Subcutaneous abdominal adipose tissue (tissue), 5 donors: ENCODE results near the gene GNB3.
A peak's percentile ranks its signal among the peaks of the same experiment; 100 is the strongest.

ENCODE experiments used
- H3K27ac ChIP-seq: one replicate; pipeline ENCODE4 v1.7.0; 2013; ENCODE audit warnings: low read depth, mild to moderate bottlenecking, inconsistent platforms, low read length, moderate library complexity
- H3K27me3 ChIP-seq, 5 donors: one replicate each; pipeline ENCODE4 v1.7.0; 2013; ENCODE audit warnings: low read length in 5 of 5, inconsistent platforms in 1 of 5; ENCODE audit not compliant: control insufficient read depth in 5 of 5, insufficient read depth in 4 of 5
- H3K36me3 ChIP-seq, 5 donors: one replicate each; pipeline ENCODE4 v1.7.0; 2013; ENCODE audit warnings: low read length in 5 of 5; ENCODE audit not compliant: control insufficient read depth in 5 of 5, insufficient read depth in 5 of 5
- H3K4me1 ChIP-seq, 5 donors: one replicate each; pipeline ENCODE4 v1.7.0; 2013; ENCODE audit warnings: low read length in 5 of 5, mild to moderate bottlenecking in 3 of 5, moderate library complexity in 1 of 5; ENCODE audit not compliant: control insufficient read depth in 5 of 5, insufficient read depth in 5 of 5
- H3K4me3 ChIP-seq, 5 donors: one replicate each; pipeline ENCODE4 v1.7.0; 2013; ENCODE audit warnings: low read length in 5 of 5, low read depth in 1 of 5
- H3K9ac ChIP-seq, 5 donors: one replicate each; pipeline ENCODE4 v1.7.0; 2013; ENCODE audit warnings: low read length in 5 of 5, mild to moderate bottlenecking in 4 of 5, moderate library complexity in 3 of 5
- H3K9me3 ChIP-seq, 5 donors: one replicate each; pipeline ENCODE4 v1.7.0; 2013; ENCODE audit warnings: low read length in 5 of 5; ENCODE audit not compliant: control insufficient read depth in 5 of 5
- donor health status: healthy.
- donor health status: healthy.
- donor health status: healthy.
- donor health status: healthy.
- donor health status: healthy.

Gene GNB3

DNA sequence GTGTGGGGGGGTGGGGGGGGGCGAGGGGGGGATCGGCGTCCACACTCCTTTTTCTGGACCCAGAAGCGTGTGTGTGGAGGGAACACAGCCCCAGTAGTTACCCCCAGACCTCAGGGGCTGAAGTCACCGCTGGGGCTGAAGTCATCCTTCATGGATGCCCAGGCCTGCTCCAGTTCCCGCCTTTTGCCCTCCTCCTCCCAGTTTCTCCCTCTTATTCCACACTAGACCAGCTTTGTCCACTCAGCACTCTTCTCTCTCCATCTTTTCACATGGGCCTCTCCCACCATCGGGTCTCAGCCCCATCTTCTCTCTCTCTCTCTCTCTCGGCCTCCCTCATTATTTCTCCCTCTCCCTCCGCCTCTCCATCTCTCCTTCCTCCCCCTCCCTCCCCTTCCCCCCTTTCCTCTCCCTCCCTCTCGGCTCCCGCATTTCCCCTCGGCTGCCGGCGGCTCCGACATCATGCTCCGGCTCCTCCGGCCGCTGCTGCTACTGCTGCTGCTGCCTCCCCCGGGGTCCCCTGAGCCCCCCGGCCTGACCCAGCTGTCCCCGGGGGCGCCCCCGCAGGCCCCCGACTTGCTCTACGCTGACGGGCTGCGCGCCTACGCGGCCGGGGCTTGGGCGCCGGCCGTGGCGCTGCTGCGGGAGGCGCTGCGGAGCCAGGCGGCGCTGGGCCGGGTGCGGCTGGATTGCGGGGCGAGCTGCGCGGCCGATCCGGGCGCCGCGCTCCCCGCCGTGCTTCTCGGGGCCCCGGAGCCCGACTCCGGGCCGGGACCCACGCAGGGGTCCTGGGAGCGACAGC is 12.5 kb upstream of the GNB3 start, which contains the start of gene P3H3:
P3H3 (plus strand) TSS at position 426 of the 799 bp plus-strand sequence; CDS start at position 460, 34 bp downstream.
- H3K9me3 ChIP-seq, result no peaks in the 10 kb centered on the region
- H3K27ac ChIP-seq, result peak within 1 kb of the TSS; percentile 23
- H3K27me3 ChIP-seq, result peaks cover 32 to 50% (median 45%) of the 10 kb centered on the region in 5 donors
- peak within 1 kb of the TSS; percentile 61 to 79 (median 71) for H3K4me3 ChIP-seq
- peaks cover 0 to 2% (median 0%) of the 10 kb centered on the region in 5 donors for H3K36me3 ChIP-seq
- H3K4me1 ChIP-seq, result peaks cover 0 to 35% (median 21%) of the 10 kb centered on the region in 5 donors
- H3K9ac ChIP-seq, result peak within 1 kb of the TSS in 4 of 5 donors; percentile 36 to 72 (median 60)

DNA sequence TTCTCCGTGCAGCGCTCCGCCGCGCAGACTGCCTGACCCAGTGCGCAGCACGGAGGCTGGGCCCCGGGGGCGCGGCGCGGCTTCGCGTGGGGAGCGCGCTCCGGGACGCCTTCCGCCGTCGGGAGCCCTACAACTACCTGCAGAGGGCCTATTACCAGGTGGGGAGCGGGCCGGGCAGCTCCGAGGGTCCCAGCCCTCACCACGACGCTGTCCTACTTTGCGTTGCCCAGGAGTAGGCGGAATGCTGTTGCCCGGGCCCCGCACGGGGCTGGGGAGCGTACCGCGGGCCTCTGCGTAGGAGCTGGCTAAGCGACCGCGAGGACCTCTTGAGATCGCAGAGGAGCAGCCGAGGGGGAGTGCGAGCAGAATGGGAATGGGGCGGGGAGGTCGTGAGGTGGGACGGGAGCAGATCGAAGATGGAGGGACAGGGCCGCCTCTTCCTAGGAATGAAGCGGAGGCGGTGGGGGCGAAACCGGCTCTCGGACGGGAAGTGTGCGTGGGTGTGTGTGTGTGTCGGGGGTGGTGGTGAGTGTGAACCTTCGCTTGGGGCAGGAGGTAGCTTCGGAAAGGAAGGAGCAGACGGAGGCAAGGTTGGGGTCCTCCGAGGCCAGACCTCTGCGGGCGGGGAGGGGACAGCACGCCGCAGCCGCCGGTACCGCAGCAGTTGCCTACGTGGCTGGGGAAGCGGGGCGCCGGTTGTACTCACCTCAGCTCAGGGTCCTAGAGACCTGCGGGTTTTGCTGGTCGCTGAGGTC is 11.8 kb upstream of the GNB3 start:
- H3K4me1 ChIP-seq, result peaks cover 0 to 35% (median 21%) of the 10 kb centered on the region in 5 donors
- no peaks in the 10 kb centered on the region for H3K9me3 ChIP-seq
- peaks cover 0 to 2% (median 0%) of the 10 kb centered on the region in 5 donors for H3K36me3 ChIP-seq
- peak overlapping the region; percentile 23 for H3K27ac ChIP-seq
- H3K9ac ChIP-seq, result peak overlapping the region in 4 of 5 donors; percentile 36 to 72 (median 60)
- peak overlapping the region; percentile 27 to 79 (median 71) for H3K4me3 ChIP-seq
- peaks cover 32 to 45% (median 40%) of the 10 kb centered on the region in 5 donors for H3K27me3 ChIP-seq

DNA sequence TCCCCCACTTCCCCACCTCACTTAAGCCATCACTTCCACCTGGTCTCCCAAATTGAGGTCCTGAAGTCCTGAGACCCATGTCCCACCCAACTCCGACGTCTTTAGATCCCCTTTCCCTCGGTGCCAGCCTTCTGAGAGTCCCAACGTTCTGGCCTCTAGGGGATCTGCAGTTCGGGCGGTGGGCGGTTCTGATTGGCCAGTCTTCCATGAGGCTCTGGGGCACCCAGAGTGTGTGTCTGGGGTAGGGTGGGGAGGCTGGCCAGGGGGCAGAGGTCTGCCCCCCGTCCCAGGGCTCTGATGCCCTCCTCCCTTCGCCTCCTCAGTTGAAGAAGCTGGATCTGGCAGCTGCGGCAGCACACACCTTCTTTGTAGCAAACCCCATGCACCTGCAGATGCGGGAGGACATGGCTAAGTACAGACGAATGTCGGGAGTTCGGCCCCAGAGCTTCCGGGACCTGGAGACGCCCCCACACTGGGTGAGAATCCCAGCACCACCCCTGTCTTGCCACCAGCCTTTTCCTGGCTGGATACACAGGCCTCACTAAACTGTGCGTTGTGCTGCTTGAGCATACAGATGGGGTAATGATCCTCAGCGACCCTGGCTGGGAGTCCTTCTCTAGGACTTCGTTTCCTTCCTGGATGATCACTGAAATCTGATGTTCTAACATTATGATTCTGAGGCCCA is 11.0 kb upstream of the GNB3 start:
- Histone ChIP-seq H3K4me3 (peak overlapping the region; percentile 27 to 79 (median 71)), H3K36me3 (peaks cover 0 to 2% (median 0%) of the 10 kb centered on the region in 5 donors), H3K9ac (peak overlapping the region in 3 of 5 donors; percentile 20 to 64 (median 39)), H3K27ac (peak overlapping the region; percentile 23), H3K4me1 (peaks cover 0 to 35% (median 21%) of the 10 kb centered on the region in 5 donors), H3K9me3 (no peaks in the 10 kb centered on the region), H3K27me3 (peaks cover 32 to 40% (median 37%) of the 10 kb centered on the region in 5 donors)

DNA sequence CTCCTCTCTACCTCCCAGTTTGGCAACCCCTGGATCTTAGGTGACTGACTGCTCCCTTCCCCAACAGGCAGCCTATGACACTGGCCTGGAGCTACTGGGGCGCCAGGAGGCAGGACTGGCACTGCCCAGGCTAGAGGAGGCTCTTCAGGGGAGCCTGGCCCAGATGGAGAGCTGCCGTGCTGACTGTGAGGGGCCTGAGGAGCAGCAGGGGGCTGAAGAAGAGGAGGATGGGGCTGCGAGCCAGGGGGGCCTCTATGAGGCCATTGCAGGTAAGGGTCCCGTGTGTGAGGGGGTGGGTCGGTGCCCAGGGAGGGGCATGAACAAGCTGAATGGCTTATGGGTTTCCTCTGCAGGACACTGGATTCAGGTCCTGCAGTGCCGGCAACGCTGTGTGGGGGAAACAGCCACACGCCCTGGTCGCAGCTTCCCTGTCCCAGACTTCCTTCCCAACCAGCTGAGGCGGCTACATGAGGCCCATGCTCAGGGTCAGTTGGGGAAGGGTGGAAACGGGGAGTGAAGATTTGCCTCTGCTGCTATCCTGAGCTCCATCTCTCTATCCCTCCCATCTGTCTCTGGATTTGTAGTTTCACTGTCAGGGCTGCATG is 10.3 kb upstream of the GNB3 start:
- Histone ChIP-seq H3K27ac (no peak overlapping the region), H3K27me3 (peaks cover 26 to 33% (median 30%) of the 10 kb centered on the region in 5 donors), H3K9me3 (no peaks in the 10 kb centered on the region), H3K36me3 (peaks cover 0 to 2% (median 0%) of the 10 kb centered on the region in 5 donors), H3K4me1 (peaks cover 0 to 35% (median 20%) of the 10 kb centered on the region in 5 donors), H3K9ac (no peak overlapping the region), H3K4me3 (no peak overlapping the region)

DNA sequence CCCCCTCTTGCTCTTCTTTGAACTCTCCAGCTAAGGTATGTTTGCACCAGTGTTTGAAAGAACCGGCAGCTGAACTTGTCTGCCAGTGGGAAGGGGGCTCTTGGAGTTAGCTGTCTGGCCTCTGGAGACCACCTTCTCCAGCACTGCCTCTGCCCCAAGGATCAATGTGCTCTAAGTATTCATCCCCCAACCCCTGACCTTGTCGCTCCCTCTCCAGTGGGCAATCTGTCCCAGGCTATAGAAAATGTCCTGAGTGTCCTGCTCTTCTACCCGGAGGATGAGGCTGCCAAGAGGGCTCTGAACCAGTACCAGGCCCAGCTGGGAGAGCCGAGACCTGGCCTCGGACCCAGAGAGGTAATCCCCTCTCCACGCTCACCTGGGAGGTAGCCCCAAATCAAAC is 9.7 kb upstream of the GNB3 start:
- Histone ChIP-seq H3K27ac (no peak overlapping the region), H3K27me3 (peaks cover 23 to 33% (median 26%) of the 10 kb centered on the region in 5 donors), H3K4me3 (no peak overlapping the region), H3K9me3 (no peaks in the 10 kb centered on the region), H3K36me3 (peaks cover 0 to 2% (median 0%) of the 10 kb centered on the region in 5 donors), H3K4me1 (peaks cover 2 to 35% (median 16%) of the 10 kb centered on the region in 5 donors), H3K9ac (no peak overlapping the region)

DNA sequence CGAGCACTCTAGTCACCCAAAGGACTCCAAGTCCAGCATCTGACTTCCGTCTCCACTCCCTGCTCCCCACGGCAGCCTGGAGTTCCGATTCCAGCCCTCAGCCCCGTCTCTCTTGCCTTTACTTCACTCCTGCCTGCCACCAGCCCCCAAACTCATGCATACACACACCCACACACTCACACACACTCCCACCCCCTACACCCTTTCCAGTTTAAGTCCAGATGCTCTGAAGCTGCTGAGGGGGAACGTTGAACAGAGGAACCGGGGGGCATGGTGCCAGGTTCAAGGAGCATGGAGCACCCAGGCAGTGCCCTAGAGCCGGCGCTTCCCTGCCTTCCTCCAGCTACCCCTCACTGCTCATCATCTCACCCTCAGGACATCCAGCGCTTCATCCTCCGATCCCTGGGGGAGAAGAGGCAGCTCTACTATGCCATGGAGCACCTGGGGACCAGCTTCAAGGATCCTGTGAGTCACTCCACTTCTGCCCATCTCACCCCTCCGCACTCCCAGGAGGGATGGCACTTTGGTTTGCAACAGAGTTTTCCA is 9.2 kb upstream of the GNB3 start:
- Histone ChIP-seq H3K4me1 (peaks cover 2 to 35% (median 16%) of the 10 kb centered on the region in 5 donors), H3K36me3 (peaks cover 0 to 2% (median 0%) of the 10 kb centered on the region in 5 donors), H3K4me3 (no peak overlapping the region), H3K27ac (no peak overlapping the region), H3K27me3 (peaks cover 18 to 33% (median 26%) of the 10 kb centered on the region in 5 donors), H3K9me3 (no peaks in the 10 kb centered on the region), H3K9ac (no peak overlapping the region)

DNA sequence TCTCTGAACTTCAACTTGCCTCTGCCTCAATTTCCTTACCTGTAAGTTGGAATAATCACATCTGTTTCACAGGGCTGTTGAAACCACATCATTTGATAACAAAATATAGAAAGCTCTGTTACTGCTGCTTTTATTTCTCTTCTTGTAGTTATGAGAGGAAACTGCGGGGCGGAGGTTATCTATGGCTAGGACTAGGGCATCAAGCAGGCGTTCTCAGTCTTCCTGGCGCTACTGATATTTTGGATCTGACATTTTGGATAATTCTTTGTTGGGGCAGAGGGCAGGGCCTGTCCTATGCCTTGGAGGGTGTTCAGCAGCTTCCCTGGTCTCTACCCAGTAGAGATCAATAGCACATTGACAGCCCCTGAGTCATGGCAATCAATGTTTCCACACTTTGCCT is 8.6 kb upstream of the GNB3 start:
- H3K9me3 ChIP-seq, result no peaks in the 10 kb centered on the region
- no peak overlapping the region for H3K9ac ChIP-seq
- peaks cover 12 to 27% (median 21%) of the 10 kb centered on the region in 5 donors for H3K27me3 ChIP-seq
- H3K27ac ChIP-seq, result no peak overlapping the region
- peaks cover 2 to 31% (median 16%) of the 10 kb centered on the region in 5 donors for H3K4me1 ChIP-seq
- H3K36me3 ChIP-seq, result peaks cover 0 to 5% (median 0%) of the 10 kb centered on the region in 5 donors
- H3K4me3 ChIP-seq, result no peak overlapping the region

DNA sequence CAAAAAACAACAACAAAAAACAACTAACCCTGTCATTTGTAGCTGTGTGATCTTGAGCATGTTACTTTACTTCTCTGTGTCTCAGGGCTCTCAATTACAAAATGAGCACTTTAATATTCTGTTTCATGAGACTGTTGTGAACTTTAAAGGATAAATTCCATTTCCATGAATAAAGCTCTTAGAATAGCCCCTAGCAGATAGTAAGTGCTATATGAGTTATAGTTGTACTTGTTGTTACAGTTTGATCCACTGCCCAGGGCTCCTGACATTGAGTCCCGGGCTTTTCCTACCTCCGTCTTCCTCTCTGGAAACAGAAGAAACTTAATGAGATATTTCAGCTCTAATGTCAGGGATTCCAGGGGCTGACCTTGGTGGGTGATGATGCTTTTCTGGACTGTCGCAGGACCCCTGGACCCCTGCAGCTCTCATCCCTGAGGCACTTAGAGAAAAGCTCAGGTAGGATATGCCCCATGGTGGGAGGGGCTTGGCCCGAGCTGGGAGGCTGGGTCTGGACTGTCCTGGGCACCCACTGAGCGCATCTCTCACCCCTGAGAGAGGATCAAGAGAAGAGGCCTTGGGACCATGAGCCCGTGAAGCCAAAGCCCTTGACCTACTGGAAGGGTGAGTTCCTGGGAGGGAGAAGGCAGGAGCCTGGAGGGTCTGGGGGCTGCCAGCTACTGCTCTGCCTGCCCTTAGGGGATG is 7.4 kb upstream of the GNB3 start:
- peaks cover 11 to 22% (median 14%) of the 10 kb centered on the region in 5 donors for H3K27me3 ChIP-seq
- no peak overlapping the region for H3K27ac ChIP-seq
- no peak overlapping the region for H3K9ac ChIP-seq
- H3K4me3 ChIP-seq, result no peak overlapping the region
- H3K4me1 ChIP-seq, result peaks cover 2 to 22% (median 12%) of the 10 kb centered on the region in 5 donors
- peaks cover 0 to 9% (median 2%) of the 10 kb centered on the region in 5 donors for H3K36me3 ChIP-seq
- H3K9me3 ChIP-seq, result no peaks in the 10 kb centered on the region
